ENCODE measurements around the gene RAB39B.

- no peak for TF ChIP-seq CTCF (IDR thresholded peaks at IDR 0.05 in 4 of 5, conservative IDR thresholded peaks at IDR 0.05 in 1 of 5)
- no peak for TF ChIP-seq POLR2A (IDR thresholded peaks at IDR 0.05)
Measured at GRCh38 chrX:155247497-155247896, 16.8 kb downstream of the RAB39B start.

All from gastrocnemius medialis (tissue), 4 donors.